MG63 (cell line): ENCODE results near the gene PLPPR1. TPM values are rescaled to one million over a fixed set of nuclear protein-coding genes. Genes with fewer than 3 reads are reported as not detected.
"Not testable (repeated sequence)": the region's sequence is repeated elsewhere in the genome, so short reads cannot be mapped to it uniquely, and the experiment has no call there.

Experiments
- DNase-seq: peaks from one replicate; pipeline ENCODE4 v3.0.0-alpha.2; 2020
- H3K27me3 ChIP-seq: fragments of 250-450 bp; sonication (Bioruptor Pico); 2 replicates; pipeline ENCODE4 v1.5.1; 2020; ENCODE audit warnings: mild to moderate bottlenecking, moderate library complexity
- H3K36me3 ChIP-seq: fragments of 250-450 bp; sonication (Bioruptor Pico); 2 replicates; pipeline ENCODE4 v1.5.1; 2020; ENCODE audit warnings: mild to moderate bottlenecking, moderate library complexity
- H3K4me3 ChIP-seq: fragments of 250-450 bp; sonication (Bioruptor Pico); 2 replicates; pipeline ENCODE4 v1.5.1; 2020; ENCODE audit warnings: mild to moderate bottlenecking, moderate library complexity
- H3K9me3 ChIP-seq: fragments of 250-450 bp; sonication (Bioruptor Pico); 2 replicates; pipeline ENCODE4 v1.5.1; 2020; ENCODE audit warnings: mild to moderate bottlenecking, moderate library complexity
- total RNA-seq: library from RNA; depleted of rRNA; stranded (reverse); fragments of >200 nt; shearing (Covaris generic); gene quantifications from 2 replicates; pipeline ENCODE4 v1.2.3, GENCODE V29; 2014; ENCODE audit warnings: low replicate concordance

Gene PLPPR1
- total RNA-seq, 1 experiment from 2014 or later, result not detected

- no peak overlapping the region for H3K4me3 ChIP-seq
- no peak for DNase-seq
- H3K27me3 ChIP-seq, result no peaks in the 10 kb centered on the region
- no peaks in the 10 kb centered on the region for H3K9me3 ChIP-seq
- no peaks in the 10 kb centered on the region for H3K36me3 ChIP-seq
These were observed 58.9 kb downstream of the PLPPR1 start for GRCh38 chr9:101087426-101087825.

GRCh38 chr9:101092922-101093321, 64.4 kb downstream of the PLPPR1 start:
- no peak for DNase-seq
- H3K4me3 ChIP-seq, result no peak overlapping the region
- no peaks in the 10 kb centered on the region for H3K36me3 ChIP-seq
- no peaks in the 10 kb centered on the region for H3K9me3 ChIP-seq
- no peaks in the 10 kb centered on the region for H3K27me3 ChIP-seq

GRCh38 chr9:101093620-101094019, 65.1 kb downstream of the PLPPR1 start:
- peak; percentile 13 for DNase-seq
- Histone ChIP-seq H3K4me3 (no peak overlapping the region), H3K36me3 (no peaks in the 10 kb centered on the region), H3K27me3 (no peaks in the 10 kb centered on the region), H3K9me3 (no peaks in the 10 kb centered on the region)

GRCh38 chr9:101094686-101095085, 66.2 kb downstream of the PLPPR1 start:
- H3K4me3 ChIP-seq, result no peak overlapping the region
- DNase-seq, result no peak
- no peaks in the 10 kb centered on the region for H3K9me3 ChIP-seq
- no peaks in the 10 kb centered on the region; the same call in 1 of the 2 replicates for H3K27me3 ChIP-seq
- H3K36me3 ChIP-seq, result no peaks in the 10 kb centered on the region

GRCh38 chr9:101097210-101097609, 68.7 kb downstream of the PLPPR1 start:
- Histone ChIP-seq H3K9me3 (no peaks in the 10 kb centered on the region), H3K27me3 (no peaks in the 10 kb centered on the region; the same call in 1 of the 2 replicates), H3K4me3 (no peak overlapping the region), H3K36me3 (no peaks in the 10 kb centered on the region)
- no peak for DNase-seq

- Histone ChIP-seq H3K36me3 (no peaks in the 10 kb centered on the region), H3K4me3 (no peak overlapping the region), H3K9me3 (no peaks in the 10 kb centered on the region), H3K27me3 (no peaks in the 10 kb centered on the region; the same call in 1 of the 2 replicates)
- DNase-seq, result no peak
These were observed 69.9 kb downstream of the PLPPR1 start for GRCh38 chr9:101098392-101098791.

- H3K27me3 ChIP-seq, result no peaks in the 10 kb centered on the region; the same call in 1 of the 2 replicates
- H3K36me3 ChIP-seq, result no peaks in the 10 kb centered on the region
- H3K9me3 ChIP-seq, result no peaks in the 10 kb centered on the region
- DNase-seq, result no peak
- H3K4me3 ChIP-seq, result no peak overlapping the region
These were observed 85.8 kb downstream of the PLPPR1 start for GRCh38 chr9:101114317-101114716.

- no peak overlapping the region for H3K4me3 ChIP-seq
- DNase-seq, result no peak
- H3K9me3 ChIP-seq, result no peaks in the 10 kb centered on the region
- H3K27me3 ChIP-seq, result no peaks in the 10 kb centered on the region; the same call in 1 of the 2 replicates
- no peaks in the 10 kb centered on the region for H3K36me3 ChIP-seq
These were observed 86.6 kb downstream of the PLPPR1 start for GRCh38 chr9:101115102-101115501.

GRCh38 chr9:101117161-101117560, 88.6 kb downstream of the PLPPR1 start:
- H3K4me3 ChIP-seq, result no peak overlapping the region
- no peak for DNase-seq
- H3K36me3 ChIP-seq, result no peaks in the 10 kb centered on the region
- H3K9me3 ChIP-seq, result no peaks in the 10 kb centered on the region
- H3K27me3 ChIP-seq, result no peaks in the 10 kb centered on the region; the same call in 1 of the 2 replicates

DNA sequence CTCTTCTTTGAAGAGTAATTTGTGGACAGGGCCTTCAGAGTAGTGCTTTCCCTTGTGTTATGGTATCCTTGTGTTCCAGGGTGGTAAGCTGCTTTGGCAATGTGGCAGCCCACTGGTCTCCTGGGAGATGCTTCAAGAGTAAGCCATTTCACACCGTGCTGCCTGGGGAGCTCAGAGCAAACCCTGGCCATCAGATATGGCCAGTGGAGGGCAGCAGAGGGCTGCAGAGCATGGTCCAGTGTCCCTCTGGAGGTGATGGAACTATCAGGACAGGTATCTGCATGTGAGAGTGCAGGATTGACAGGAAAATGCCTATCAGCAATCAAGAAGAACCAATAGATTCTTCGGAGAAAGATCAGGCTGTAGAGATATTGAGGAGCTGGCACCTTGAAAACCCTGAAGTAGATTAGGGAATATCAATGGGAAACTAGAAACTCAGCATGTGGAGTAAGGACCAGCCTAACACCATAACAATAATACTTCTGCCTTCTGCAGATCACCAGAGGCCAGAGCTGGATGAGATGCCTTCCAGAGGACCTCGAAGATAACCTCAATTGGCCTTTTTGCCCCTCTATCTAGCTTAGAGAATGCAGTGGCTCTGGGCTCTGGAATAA, 90.8 kb downstream of the PLPPR1 start:
- Histone ChIP-seq H3K4me3 (no peak overlapping the region), H3K36me3 (no peaks in the 10 kb centered on the region), H3K27me3 (no peaks in the 10 kb centered on the region), H3K9me3 (no peaks in the 10 kb centered on the region)
- peak; percentile 24 for DNase-seq

DNA sequence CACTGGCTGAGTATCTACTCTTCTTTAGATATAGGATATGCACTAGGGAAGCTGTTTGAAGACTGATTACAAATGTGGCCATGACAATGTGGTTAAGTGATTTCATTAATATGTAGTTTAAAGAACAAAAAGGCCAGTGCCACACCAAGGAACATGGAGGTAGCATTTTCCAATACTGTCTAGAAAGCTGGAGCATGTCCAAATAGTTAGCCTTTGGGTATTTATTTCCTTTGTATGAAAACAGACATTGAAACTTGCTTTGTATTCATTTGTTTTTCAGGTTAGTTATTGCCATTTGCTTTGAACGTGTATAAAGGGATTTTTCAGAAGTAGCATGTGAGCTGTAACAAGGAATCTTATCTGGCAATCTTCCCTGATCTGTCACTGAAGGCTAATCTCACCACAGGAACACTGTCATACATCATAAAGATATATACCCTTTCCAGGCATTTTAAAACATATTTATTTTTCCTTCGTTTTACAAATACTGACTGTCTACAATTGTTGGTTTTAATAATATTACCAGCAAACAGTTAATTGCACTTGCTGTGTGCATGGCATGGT, 93.4 kb downstream of the PLPPR1 start:
- H3K9me3 ChIP-seq, result no peaks in the 10 kb centered on the region
- no peak for DNase-seq
- no peaks in the 10 kb centered on the region for H3K36me3 ChIP-seq
- no peak overlapping the region for H3K4me3 ChIP-seq
- no peaks in the 10 kb centered on the region for H3K27me3 ChIP-seq

- H3K36me3 ChIP-seq, result no peaks in the 10 kb centered on the region
- no peak overlapping the region for H3K4me3 ChIP-seq
- no peaks in the 10 kb centered on the region for H3K27me3 ChIP-seq
- DNase-seq, result no peak
- no peaks in the 10 kb centered on the region for H3K9me3 ChIP-seq
These were observed 98.0 kb downstream of the PLPPR1 start for GRCh38 chr9:101126556-101126955.

DNA sequence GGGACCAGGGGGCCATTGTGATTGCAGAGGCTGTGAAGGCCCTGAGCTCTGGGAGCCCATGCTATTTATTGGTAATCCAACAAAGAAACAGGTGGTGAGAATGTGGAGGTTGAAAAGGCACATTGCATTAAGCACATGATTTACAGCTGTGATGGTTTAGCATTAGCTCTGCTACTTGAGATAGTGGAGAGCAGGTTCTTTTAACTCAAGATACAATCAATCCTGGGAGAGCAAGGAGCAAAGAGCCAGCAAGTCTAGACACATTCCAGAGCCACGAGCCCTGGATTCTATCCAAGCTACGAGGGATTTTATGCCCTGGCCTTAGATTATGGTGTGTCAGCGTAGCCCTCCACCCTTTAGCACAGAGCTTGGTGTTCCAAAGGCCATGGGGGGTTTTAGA, 98.8 kb downstream of the PLPPR1 start:
- H3K36me3 ChIP-seq, DNase-seq, H3K4me3 ChIP-seq, H3K9me3 ChIP-seq, H3K27me3 ChIP-seq: not testable (repeated sequence)

GRCh38 chr9:101128623-101129022, 100.1 kb downstream of the PLPPR1 start:
- no peaks in the 10 kb centered on the region for H3K27me3 ChIP-seq
- DNase-seq, result no peak
- H3K9me3 ChIP-seq, result no peaks in the 10 kb centered on the region
- H3K36me3 ChIP-seq, result no peaks in the 10 kb centered on the region
- H3K4me3 ChIP-seq, result no peak overlapping the region

DNA sequence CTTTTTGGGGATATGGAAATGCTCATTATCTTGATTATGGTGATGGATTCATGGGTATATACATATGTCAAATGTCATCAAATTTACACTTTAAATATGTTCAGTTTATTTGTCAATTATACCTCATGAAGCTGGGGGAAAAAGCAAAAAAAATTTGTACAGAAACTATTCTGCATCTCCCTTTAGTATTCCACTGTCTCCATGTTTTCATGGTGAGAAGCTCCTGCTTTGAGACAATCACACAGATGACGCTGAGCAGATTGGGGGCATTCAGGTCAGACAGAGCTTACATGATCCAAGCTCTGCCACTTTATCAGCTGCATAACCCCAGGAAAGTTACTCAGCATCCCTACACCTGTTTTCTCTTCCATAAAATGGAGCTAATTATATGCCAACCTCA, 101.5 kb downstream of the PLPPR1 start:
- H3K4me3 ChIP-seq, result no peak overlapping the region
- no peak for DNase-seq
- H3K9me3 ChIP-seq, result no peaks in the 10 kb centered on the region
- H3K27me3 ChIP-seq, result no peaks in the 10 kb centered on the region
- H3K36me3 ChIP-seq, result no peaks in the 10 kb centered on the region

- H3K4me3 ChIP-seq, result no peak overlapping the region
- no peaks in the 10 kb centered on the region for H3K9me3 ChIP-seq
- no peak for DNase-seq
- H3K36me3 ChIP-seq, result no peaks in the 10 kb centered on the region
- H3K27me3 ChIP-seq, result no peaks in the 10 kb centered on the region
These were observed 102.8 kb downstream of the PLPPR1 start for GRCh38 chr9:101131326-101131725.

- DNase-seq, result no peak
These were observed 104.3 kb downstream of the PLPPR1 start for GRCh38 chr9:101132801-101133200.

GRCh38 chr9:101138509-101138908, 110.0 kb downstream of the PLPPR1 start:
- H3K9me3 ChIP-seq, result no peaks in the 10 kb centered on the region
- no peak for DNase-seq

More at GRCh38 chr9:101132801-101133200, 104.3 kb downstream of the PLPPR1 start:
- Histone ChIP-seq H3K9me3 (no peaks in the 10 kb centered on the region), H3K27me3 (no peaks in the 10 kb centered on the region), H3K36me3 (no peaks in the 10 kb centered on the region), H3K4me3 (no peak overlapping the region)

More at GRCh38 chr9:101138509-101138908, 110.0 kb downstream of the PLPPR1 start:
- H3K36me3 ChIP-seq, result no peaks in the 10 kb centered on the region
- H3K4me3 ChIP-seq, result no peak overlapping the region
- H3K27me3 ChIP-seq, result no peaks in the 10 kb centered on the region
